DMS79 (cell line): Measurements from ENCODE around the gene LBR.

Source experiments
- DNase-seq: peaks from one replicate; lab custom pipeline; 2025; lab: John Stamatoyannopoulos, UW

Gene LBR

GRCh38 chr1:225446595-225446960 is 18.7 kb upstream of the LBR start:
- DNase-seq = no peak

- peak; percentile 53 for DNase-seq
Measured at GRCh38 chr1:225445639-225446594, 18.1 kb upstream of the LBR start.

- DNase-seq = no peak
Measured at GRCh38 chr1:225442123-225442505, 14.3 kb upstream of the LBR start.

GRCh38 chr1:225441314-225442122 is 13.7 kb upstream of the LBR start:
- no peak for DNase-seq

- no peak for DNase-seq
Measured at GRCh38 chr1:225440380-225441221, 12.8 kb upstream of the LBR start.

- DNase-seq = no peak
Measured at GRCh38 chr1:225437710-225438437, 10.0 kb upstream of the LBR start.

GRCh38 chr1:225435957-225436392 is 8.1 kb upstream of the LBR start:
- no peak for DNase-seq

- no peak for DNase-seq
Measured at GRCh38 chr1:225435487-225435886, 7.6 kb upstream of the LBR start.

GRCh38 chr1:225435076-225435475 is 7.2 kb upstream of the LBR start:
- DNase-seq = no peak

- DNase-seq = no peak
Measured at GRCh38 chr1:225434046-225434445, 6.2 kb upstream of the LBR start.

GRCh38 chr1:225431081-225431863 is 3.4 kb upstream of the LBR start:
- DNase-seq = no peak

- DNase-seq = no peak
Measured at GRCh38 chr1:225430301-225430700, 2.5 kb upstream of the LBR start.

- no peak for DNase-seq
Measured at GRCh38 chr1:225428881-225429455, 1.1 kb upstream of the LBR start.

GRCh38 chr1:225428068-225428880 is 436 bp upstream of the LBR start:
- DNase-seq = peak; percentile 72

GRCh38 chr1:225426395-225427234 is 1.2 kb downstream of the LBR start:
- DNase-seq = peak; percentile 72

- no peak for DNase-seq
Measured at GRCh38 chr1:225425201-225425786, 2.5 kb downstream of the LBR start.

- DNase-seq = no peak
Measured at GRCh38 chr1:225424562-225425200, 3.2 kb downstream of the LBR start.

- peak; percentile 22 for DNase-seq
Measured at GRCh38 chr1:225423518-225423855, 4.4 kb downstream of the LBR start.
